Astrocyte (in vitro differentiated cells and primary cell): Measurements from ENCODE around the gene TMA7. TPM values are rescaled to one million over a fixed set of nuclear protein-coding genes. Genes with fewer than 3 reads are reported as not detected.

Source experiments
- DNase-seq: peaks from one replicate; pipeline ENCODE4 v3.0.0-alpha.2; 2010; ENCODE audit warnings: low read depth
- FAIRE-seq: peaks from 2 replicates; lab custom pipeline; 2011; peaks lifted over from hg19 to GRCh38; lab: Jason Lieb, UNC
- H2AFZ ChIP-seq: 2 replicates; pipeline ENCODE4 v1.6.0; 2012; ENCODE audit warnings: low read depth, low read length, inconsistent platforms
- H3K27ac ChIP-seq: 2 replicates; pipeline ENCODE4 v1.5.1; 2011; ENCODE audit warnings: low read depth, low read length, inconsistent platforms
- H3K27me3 ChIP-seq: 2 replicates; pipeline ENCODE4 v1.6.0; 2011; ENCODE audit warnings: low read length, inconsistent platforms; ENCODE audit not compliant: insufficient read depth
- H3K36me3 ChIP-seq: 2 replicates; pipeline ENCODE4 v1.5.1; 2011; ENCODE audit warnings: low read length, inconsistent platforms; ENCODE audit not compliant: insufficient read depth
- H3K4me1 ChIP-seq: 2 replicates; pipeline ENCODE4 v1.5.1; 2011; ENCODE audit warnings: low read length, inconsistent platforms; ENCODE audit not compliant: insufficient read depth
- H3K4me2 ChIP-seq: 2 replicates; pipeline ENCODE4 v1.6.0; 2012; ENCODE audit warnings: low read length, inconsistent platforms
- H3K4me3 ChIP-seq: 2 replicates; pipeline ENCODE4 v1.5.1; 2011; ENCODE audit warnings: low read depth, mild to moderate bottlenecking, low read length, inconsistent platforms; ENCODE audit not compliant: insufficient read depth
- H3K79me2 ChIP-seq: 2 replicates; pipeline ENCODE4 v1.6.0; 2012; ENCODE audit warnings: mild to moderate bottlenecking, low read length, inconsistent platforms; ENCODE audit not compliant: insufficient read depth
- H3K9ac ChIP-seq: 2 replicates; pipeline ENCODE4 v1.6.0; 2012; ENCODE audit warnings: mild to moderate bottlenecking, low read length, inconsistent platforms
- H3K9me3 ChIP-seq: 2 replicates; pipeline ENCODE4 v1.5.1; 2012; ENCODE audit warnings: low read depth, mild to moderate bottlenecking, low read length, inconsistent platforms; ENCODE audit not compliant: insufficient read depth
- H4K20me1 ChIP-seq: 2 replicates; pipeline ENCODE4 v1.6.0; 2012; ENCODE audit warnings: low read length, inconsistent platforms; ENCODE audit not compliant: insufficient read depth
- H3K27ac Mint-ChIP-seq: one replicate; pipeline ENCODE4 v1.8.0; 2021; ENCODE audit warnings: mild to moderate bottlenecking, mixed read lengths; ENCODE audit not compliant: unreplicated experiment
- H3K27me3 Mint-ChIP-seq: one replicate; pipeline ENCODE4 v1.8.0; 2021; ENCODE audit warnings: low read depth, mixed read lengths; ENCODE audit not compliant: unreplicated experiment
- H3K36me3 Mint-ChIP-seq: one replicate; pipeline ENCODE4 v1.8.0; 2021; ENCODE audit warnings: low read depth, mixed read lengths; ENCODE audit not compliant: unreplicated experiment
- H3K4me1 Mint-ChIP-seq: one replicate; pipeline ENCODE4 v1.8.0; 2021; ENCODE audit warnings: low read depth, mixed read lengths; ENCODE audit not compliant: unreplicated experiment
- H3K4me3 Mint-ChIP-seq: one replicate; pipeline ENCODE4 v1.8.0; 2021; ENCODE audit warnings: mild to moderate bottlenecking, moderate library complexity, mixed read lengths; ENCODE audit not compliant: unreplicated experiment
- H3K9me3 Mint-ChIP-seq: one replicate; pipeline ENCODE4 v1.8.0; 2021; ENCODE audit warnings: mild to moderate bottlenecking, mixed read lengths; ENCODE audit not compliant: unreplicated experiment
- CTCF ChIP-seq: IDR thresholded peaks from 2 replicates; pipeline ENCODE4 v1.5.1; 2011; ENCODE audit warnings: low read depth, mild to moderate bottlenecking, inconsistent platforms, low read length, moderate library complexity; ENCODE audit not compliant: insufficient read depth
- EZH2 ChIP-seq: IDR thresholded peaks from 2 replicates; pipeline ENCODE4 v1.6.1; 2012; ENCODE audit warnings: mild to moderate bottlenecking, low read length, inconsistent platforms; ENCODE audit not compliant: insufficient read depth
- total RNA-seq: library from RNA; stranded (reverse); gene quantifications from 2 replicates; pipeline ENCODE4 v1.2.1, GENCODE V29; 2021

TMA7 gene
- total RNA-seq, 1 donor from 2014 or later = 272 TPM

GRCh38 chr3:48467110-48467454 lies 27.0 kb downstream of the TMA7 start:
- peaks cover 14% of the 10 kb centered on the region for H4K20me1 ChIP-seq
- peak overlapping the region; percentile 97 for H3K9ac ChIP-seq
- TF ChIP-seq CTCF (no peak), EZH2 (no peak)
- H3K4me1 ChIP-seq = peaks cover 29% of the 10 kb centered on the region
- H2AFZ ChIP-seq = no peak overlapping the region
- Mint-ChIP-seq H3K4me3 (no peak overlapping the region), H3K27ac (peak overlapping the region; percentile 83), H3K9me3 (no peaks in the 10 kb centered on the region), H3K4me1 (peaks cover 14% of the 10 kb centered on the region), H3K27me3 (no peaks in the 10 kb centered on the region), H3K36me3 (peaks cover 14% of the 10 kb centered on the region)
- H3K36me3 ChIP-seq = peaks cover 9% of the 10 kb centered on the region
- DNase-seq (no peak), FAIRE-seq (no peak)
- no peaks in the 10 kb centered on the region for H3K27me3 ChIP-seq
- peaks cover 58% of the 10 kb centered on the region for H3K79me2 ChIP-seq
- H3K4me2 ChIP-seq = peak overlapping the region; percentile 87
- H3K4me3 ChIP-seq = peak overlapping the region; percentile 61
- no peaks in the 10 kb centered on the region for H3K9me3 ChIP-seq
- H3K27ac ChIP-seq = peak overlapping the region; percentile 100

GRCh38 chr3:48467473-48468267 lies 27.6 kb downstream of the TMA7 start:
- DNase-seq (no peak), FAIRE-seq (no peak)
- Histone ChIP-seq H2AFZ (no peak overlapping the region), H3K79me2 (peaks cover 64% of the 10 kb centered on the region), H3K4me3 (no peak overlapping the region), H3K4me1 (peaks cover 29% of the 10 kb centered on the region), H3K4me2 (peak overlapping the region; percentile 87), H3K9ac (peak overlapping the region; percentile 97), H3K9me3 (no peaks in the 10 kb centered on the region), H4K20me1 (peaks cover 14% of the 10 kb centered on the region), H3K27ac (peak overlapping the region; percentile 100), H3K36me3 (peaks cover 8% of the 10 kb centered on the region), H3K27me3 (no peaks in the 10 kb centered on the region)
- TF ChIP-seq EZH2 (no peak), CTCF (no peak)
- H3K9me3 Mint-ChIP-seq = no peaks in the 10 kb centered on the region
- no peak overlapping the region for H3K4me3 Mint-ChIP-seq
- no peaks in the 10 kb centered on the region for H3K27me3 Mint-ChIP-seq
- peak overlapping the region; percentile 49 for H3K27ac Mint-ChIP-seq
- peaks cover 14% of the 10 kb centered on the region for H3K4me1 Mint-ChIP-seq
- peaks cover 14% of the 10 kb centered on the region for H3K36me3 Mint-ChIP-seq

- Histone ChIP-seq H3K36me3 (peaks cover 7% of the 10 kb centered on the region), H3K4me2 (no peak overlapping the region), H3K9ac (no peak overlapping the region), H3K4me1 (peaks cover 32% of the 10 kb centered on the region), H3K27ac (no peak overlapping the region), H3K9me3 (no peaks in the 10 kb centered on the region), H3K4me3 (no peak overlapping the region), H2AFZ (no peak overlapping the region), H3K79me2 (peaks cover 66% of the 10 kb centered on the region), H3K27me3 (no peaks in the 10 kb centered on the region), H4K20me1 (peaks cover 14% of the 10 kb centered on the region)
- H3K27ac Mint-ChIP-seq = no peak overlapping the region
- FAIRE-seq = no peak
- H3K36me3 Mint-ChIP-seq = peaks cover 14% of the 10 kb centered on the region
- TF ChIP-seq EZH2 = no peak
- TF ChIP-seq CTCF = no peak
- no peak for DNase-seq
- no peaks in the 10 kb centered on the region for H3K9me3 Mint-ChIP-seq
- no peaks in the 10 kb centered on the region for H3K27me3 Mint-ChIP-seq
- no peak overlapping the region for H3K4me3 Mint-ChIP-seq
- H3K4me1 Mint-ChIP-seq = peaks cover 18% of the 10 kb centered on the region
Observed at GRCh38 chr3:48468329-48468731, 28.3 kb downstream of the TMA7 start.
